Trophoblast cell (in vitro differentiated cells and primary cell): ENCODE data around the gene MT1HL1.

Experiments
- DNase-seq, 2 donors: peaks; one replicate each; pipeline ENCODE4 v3.0.0-alpha.2; 2016
- H2AFZ ChIP-seq: 2 replicates; pipeline ENCODE4 v1.6.1; 2013; ENCODE audit warnings: low read length, moderate library complexity, mild to moderate bottlenecking; ENCODE audit not compliant: insufficient read depth, poor library complexity
- H2AK5ac ChIP-seq: 2 replicates; pipeline ENCODE4 v1.6.1; 2013; ENCODE audit warnings: mild to moderate bottlenecking, low read length
- H2BK120ac ChIP-seq: 2 replicates; pipeline ENCODE4 v1.6.1; 2013; ENCODE audit warnings: low read length, mild to moderate bottlenecking, moderate library complexity; ENCODE audit not compliant: insufficient read depth, poor library complexity
- H2BK12ac ChIP-seq: 2 replicates; pipeline ENCODE4 v1.6.1; 2013; ENCODE audit warnings: mild to moderate bottlenecking, low read length, moderate library complexity
- H2BK5ac ChIP-seq: 2 replicates; pipeline ENCODE4 v1.6.1; 2013; ENCODE audit warnings: low read length, low read depth, moderate library complexity, mild to moderate bottlenecking; ENCODE audit not compliant: poor library complexity
- H3K14ac ChIP-seq: 2 replicates; pipeline ENCODE4 v1.6.1; 2013; ENCODE audit warnings: mild to moderate bottlenecking, low read length
- H3K18ac ChIP-seq: 2 replicates; pipeline ENCODE4 v1.6.1; 2013; ENCODE audit warnings: mild to moderate bottlenecking, low read length
- H3K23ac ChIP-seq: 2 replicates; pipeline ENCODE4 v1.6.1; 2013; ENCODE audit warnings: low read length
- H3K27ac ChIP-seq: 2 replicates; pipeline ENCODE4 v1.5.1; 2013; ENCODE audit warnings: low read depth, mild to moderate bottlenecking, inconsistent platforms, low read length, moderate library complexity
- H3K27me3 ChIP-seq: 2 replicates; pipeline ENCODE4 v1.6.1; 2013; ENCODE audit warnings: inconsistent platforms, mild to moderate bottlenecking, low read length, moderate library complexity; ENCODE audit not compliant: insufficient read depth
- H3K36me3 ChIP-seq, 2 experiments: 1 replicate in 1 of 2; 2 replicates in 1 of 2; pipeline ENCODE4 v1.6.1; 2013; ENCODE audit warnings: low read length in 2 of 2, mild to moderate bottlenecking in 2 of 2, moderate library complexity in 1 of 2; ENCODE audit not compliant: insufficient read depth in 2 of 2, control insufficient read depth in 1 of 2
- H3K4ac ChIP-seq: 2 replicates; pipeline ENCODE4 v1.6.1; 2013; ENCODE audit warnings: low read depth, mild to moderate bottlenecking, low read length, moderate library complexity
- H3K4me1 ChIP-seq, 2 experiments: 1 replicate in 1 of 2; 2 replicates in 1 of 2; pipeline ENCODE4 v1.6.1; 2013; ENCODE audit warnings: low read length in 2 of 2, mild to moderate bottlenecking in 2 of 2, moderate library complexity in 1 of 2; ENCODE audit not compliant: insufficient read depth in 2 of 2, control insufficient read depth in 1 of 2
- H3K4me2 ChIP-seq: 2 replicates; pipeline ENCODE4 v1.6.1; 2013; ENCODE audit warnings: inconsistent platforms, mild to moderate bottlenecking, low read length, moderate library complexity
- H3K4me3 ChIP-seq: 2 replicates; pipeline ENCODE4 v1.5.1; 2013; ENCODE audit warnings: mild to moderate bottlenecking, low read depth, low read length, inconsistent platforms
- H3K79me1 ChIP-seq: one replicate; pipeline ENCODE4 v1.6.1; 2013; ENCODE audit warnings: low read length
- H3K79me2 ChIP-seq: 2 replicates; pipeline ENCODE4 v1.6.1; 2013; ENCODE audit warnings: low read length, mild to moderate bottlenecking; ENCODE audit not compliant: control insufficient read depth, insufficient read depth, poor library complexity
- H3K9ac ChIP-seq: 2 replicates; pipeline ENCODE4 v1.6.1; 2013; ENCODE audit warnings: mild to moderate bottlenecking, low read length
- H3K9me3 ChIP-seq: 2 replicates; pipeline ENCODE4 v1.6.1; 2013; ENCODE audit warnings: low read depth, mild to moderate bottlenecking, control low read depth, inconsistent platforms, low read length; ENCODE audit not compliant: insufficient read depth
- H4K12ac ChIP-seq: 2 replicates; pipeline ENCODE4 v1.6.1; 2013; ENCODE audit warnings: low read depth, mild to moderate bottlenecking, low read length, moderate library complexity
- H4K8ac ChIP-seq: 2 replicates; pipeline ENCODE4 v1.6.1; 2013; ENCODE audit warnings: low read depth, mild to moderate bottlenecking, low read length, moderate library complexity
- H4K91ac ChIP-seq: one replicate; pipeline ENCODE4 v1.6.1; 2013; ENCODE audit warnings: low read depth, mild to moderate bottlenecking, low read length, moderate library complexity
- WGBS: extraction: QIAGEN DNeasy Blood & Tissue Kit; methylation state at CpG from one replicate; pipeline ENCODE4 v1.1.7; 2013; ENCODE audit warnings: missing lambda C conversion rate; ENCODE audit not compliant: insufficient read length, insufficient coverage; ENCODE audit errors: extremely low coverage; 5-methylcytosine and 5-hydroxymethylcytosine counted together

Gene MT1HL1

GRCh38 chr1:236959112-236959511, 45.1 kb downstream of the MT1HL1 start:
- H3K23ac ChIP-seq = no peak overlapping the region
- H3K4me2 ChIP-seq = no peak overlapping the region
- H4K12ac ChIP-seq = no peak overlapping the region
- no peak overlapping the region for H2BK120ac ChIP-seq
- no peak overlapping the region for H2BK12ac ChIP-seq
- H3K9me3 ChIP-seq = no peaks in the 10 kb centered on the region
- H4K91ac ChIP-seq = no peak overlapping the region
- no peak overlapping the region for H2AK5ac ChIP-seq
- H3K79me2 ChIP-seq = no peaks in the 10 kb centered on the region
- no peaks in the 10 kb centered on the region for H3K36me3 ChIP-seq
- H3K4me1 ChIP-seq = no peaks in the 10 kb centered on the region
- no peak overlapping the region for H2AFZ ChIP-seq
- H2BK5ac ChIP-seq = no peak overlapping the region
- H3K14ac ChIP-seq = no peak overlapping the region
- no peak overlapping the region for H3K18ac ChIP-seq
- no peak overlapping the region for H3K4ac ChIP-seq
- H3K4me3 ChIP-seq = no peak overlapping the region
- H3K27ac ChIP-seq = no peak overlapping the region
- WGBS = no CpG with 5 or more reads among the region's 2 CpGs
- H4K8ac ChIP-seq = no peak overlapping the region
- H3K9ac ChIP-seq = no peak overlapping the region
- no peaks in the 10 kb centered on the region for H3K27me3 ChIP-seq
- no peaks in the 10 kb centered on the region for H3K79me1 ChIP-seq
- DNase-seq = no peak

- Histone ChIP-seq H3K27me3 (no peaks in the 10 kb centered on the region), H2BK120ac (no peak overlapping the region), H3K4ac (no peak overlapping the region), H3K14ac (no peak overlapping the region), H4K91ac (no peak overlapping the region), H3K36me3 (no peaks in the 10 kb centered on the region), H2AK5ac (no peak overlapping the region), H4K8ac (no peak overlapping the region), H3K4me3 (no peak overlapping the region), H2BK12ac (no peak overlapping the region), H3K23ac (no peak overlapping the region), H2AFZ (no peak overlapping the region), H3K4me1 (peaks cover 3 to 7% of the 10 kb centered on the region in 2 experiments), H3K9ac (no peak overlapping the region), H4K12ac (no peak overlapping the region), H3K9me3 (no peaks in the 10 kb centered on the region), H2BK5ac (no peak overlapping the region), H3K27ac (no peak overlapping the region), H3K4me2 (no peak overlapping the region), H3K79me1 (no peaks in the 10 kb centered on the region), H3K79me2 (no peaks in the 10 kb centered on the region), H3K18ac (no peak overlapping the region)
- WGBS = no CpG with 5 or more reads among the region's 5 CpGs
- no peak for DNase-seq
Observed at GRCh38 chr1:236957235-236957634, 47.0 kb downstream of the MT1HL1 start.
